Measurements from ENCODE around the gene SEBOX. TPM values are rescaled to one million over a fixed set of nuclear protein-coding genes. Genes with fewer than 3 reads are reported as not detected.

SEBOX gene
- total and polyA plus RNA-seq, 2 of the 8 experiments (the other 6 are each of a cell fraction or from before 2014, with no cell fraction given), result not detected

DNA sequence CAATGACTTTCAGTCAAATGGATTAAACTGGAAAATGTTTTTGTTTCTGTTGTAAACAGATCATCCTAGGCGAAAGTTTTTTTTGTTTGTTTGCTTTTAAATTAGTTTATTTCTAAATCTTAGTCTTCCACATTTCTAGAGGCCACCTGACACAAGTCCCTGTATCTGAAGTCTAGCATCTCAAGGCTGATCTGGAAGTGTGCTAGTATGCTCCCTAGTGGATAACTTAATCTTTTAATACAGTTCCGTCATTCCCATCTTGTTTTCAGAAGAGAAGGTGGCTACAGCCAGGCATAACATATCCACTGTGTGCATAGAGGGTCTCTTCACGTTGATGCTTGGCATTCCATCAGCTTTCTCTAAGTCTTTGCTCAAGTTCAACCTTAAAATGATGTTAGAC lies 37.3 kb downstream of the SEBOX start:
- H3K4me1 ChIP-seq (replicated peaks in 1 of 4; ENCODE audit: control insufficient read depth in 3 of 4, insufficient read depth in 4 of 4, low read length in 3 of 4), result peaks cover 0 to 3% (median 0%) of the 10 kb centered on the region in 4 experiments; a peak in 2 of 7 replicates
- H3K14ac ChIP-seq (ENCODE audit: insufficient read length), result no peak overlapping the region
- H4K8ac ChIP-seq (ENCODE audit: extremely low read depth, insufficient read depth, low read length), result no peak overlapping the region
- H2AK5ac ChIP-seq (ENCODE audit: low read depth, low read length), result no peak overlapping the region
- no peak overlapping the region for H4K91ac ChIP-seq (replicated peaks; ENCODE audit: insufficient read length, low read length)
- H2BK15ac ChIP-seq (ENCODE audit: low read length), result no peak overlapping the region
- no peak overlapping the region for H3K56ac ChIP-seq (replicated peaks; ENCODE audit: insufficient read length, low read depth, low read length)
- POLR2A ChIA-PET (ENCODE audit: partially characterized antibody), result interaction anchor here (1.6 to 1.9 kb wide), 2 partner anchors 9 to 19 kb away, joined by 5 to 11 read pairs; partner anchors contain the start of gene TMEM97
- peaks cover 10 to 41% (median 32%) of the 10 kb centered on the region in 4 experiments for H3K36me3 ChIP-seq (ENCODE audit: control insufficient read depth in 2 of 4, insufficient read depth in 4 of 4, low read length in 3 of 4)
- TF ChIP-seq POU5F1 (IDR thresholded peaks at IDR 0.05; ENCODE audit: low read depth, low read length) (no peak), RAD21 (IDR thresholded peaks at IDR 0.05 in 1 of 2, conservative IDR thresholded peaks at IDR 0.05 in 1 of 2; ENCODE audit: low read depth in 2 of 2, low read length in 2 of 2) (0 out of 4 replicates have a peak, but pooled peaks of 1 of the 2 experiments have one; percentile 3)
- H3K4ac ChIP-seq (replicated peaks; ENCODE audit: insufficient read length, low read depth, low read length), result no peak overlapping the region
- 89% methylated on average over 3 of the region's 3 CpGs; no CpG with 5 or more reads in 1 of the 2 experiments for WGBS, 2 experiments (ENCODE audit: extremely low coverage in 1 of 2, insufficient coverage in 1 of 2, insufficient read length in 1 of 2, insufficient replicate concordance in 2 of 2, low coverage in 1 of 2, low lambda C conversion rate in 2 of 2, missing lambda C conversion rate in 1 of 2)
- H3K79me2 ChIP-seq (ENCODE audit: control insufficient read depth in 1 of 2, insufficient read depth in 2 of 2, low read length in 2 of 2), result peaks cover 10 to 41% of the 10 kb centered on the region in 2 experiments
- H4K5ac ChIP-seq (ENCODE audit: insufficient read length, low read depth, low read length), result no peak overlapping the region
- no peak overlapping the region for H2BK20ac ChIP-seq (ENCODE audit: low read length)
- no peak overlapping the region for H3K4me2 ChIP-seq (ENCODE audit: insufficient read depth in 1 of 2, low read depth in 2 of 2, low read length in 2 of 2)
- DNase-seq (ENCODE audit: low read depth in 1 of 2, low spot score in 2 of 2) (no peak), FAIRE-seq (no peak)
- H3K9me3 ChIP-seq (ENCODE audit: insufficient read depth in 2 of 2, low read depth in 1 of 2, low read length in 1 of 2), result no peaks in the 10 kb centered on the region
- no peak overlapping the region for H2BK12ac ChIP-seq (ENCODE audit: low read depth, low read length)
- H3K23ac ChIP-seq (ENCODE audit: insufficient read length), result no peak overlapping the region
- H2AFZ ChIP-seq (ENCODE audit: low read length), result no peak overlapping the region
- H3K18ac ChIP-seq (ENCODE audit: extremely low read depth, low read length), result no peak overlapping the region
- H2BK120ac ChIP-seq (replicated peaks; ENCODE audit: low read depth, low read length), result no peak overlapping the region
- no peak overlapping the region for H3K27ac ChIP-seq (ENCODE audit: low read depth, low read length)
- H2BK5ac ChIP-seq (ENCODE audit: low read depth, low read length), result no peak overlapping the region
- no peak overlapping the region for H3K4me3 ChIP-seq (ENCODE audit: extremely low read depth in 1 of 4, insufficient read depth in 2 of 4, low read depth in 3 of 4, low read length in 4 of 4)
- H3K79me1 ChIP-seq (ENCODE audit: low read depth, low read length), result 0 out of 2 replicates have a peak, but pooled peaks cover 4% of the 10 kb centered on the region
- H3K27me3 ChIP-seq (replicated peaks in 1 of 4; ENCODE audit: control insufficient read depth in 3 of 4, extremely low read depth in 1 of 4, insufficient read depth in 3 of 4, low read length in 3 of 4), result no peaks in the 10 kb centered on the region
- CTCF ChIA-PET (ENCODE audit: partially characterized antibody), result interaction anchor here (1.3 kb wide), 1 partner anchor 39 kb away, joined by 3 read pairs; no protein-coding TSS in a partner anchor
- no peak overlapping the region for H3K9ac ChIP-seq (replicated peaks in 1 of 4; ENCODE audit: extremely low read depth in 1 of 4, low read depth in 3 of 4, low read length in 3 of 4)
- H3K23me2 ChIP-seq (ENCODE audit: low read depth, low read length), result no peaks in the 10 kb centered on the region
- peaks cover 10 to 15% of the 10 kb centered on the region in 2 experiments for H4K20me1 ChIP-seq (replicated peaks in 1 of 2; ENCODE audit: control insufficient read depth in 1 of 2, insufficient read depth in 2 of 2, low read length in 2 of 2)
